NB4 (cell line): Measurements from ENCODE around the gene SERAC1.

ENCODE experiments used
- DNase-seq: peaks from one replicate; pipeline ENCODE4 v3.0.0; 2010; ENCODE audit warnings: low read depth
- H3K4me3 ChIP-seq: one replicate; pipeline ENCODE4 v1.5.1; 2011; ENCODE audit warnings: mild to moderate bottlenecking, low read depth, low read length, moderate library complexity
- CTCF ChIP-seq: IDR thresholded peaks from one replicate; pipeline ENCODE4 v1.5.1; 2012; ENCODE audit warnings: low read depth, low read length
- MYC ChIP-seq: IDR thresholded peaks from 2 replicates; pipeline ENCODE4 v1.6.1; 2011; ENCODE audit warnings: low read depth, low read length
- POLR2A ChIP-seq: IDR thresholded peaks from 2 replicates; pipeline ENCODE4 v1.6.1; 2011; ENCODE audit warnings: mild to moderate bottlenecking; ENCODE audit not compliant: insufficient read length; ENCODE audit errors: extremely low read depth
- TF ChIP-seq, protein P1 (sequence below): IDR thresholded peaks from 2 replicates; pipeline ENCODE4 v1.6.1; 2011; ENCODE audit warnings: low read depth, low read length

Gene SERAC1

DNA sequence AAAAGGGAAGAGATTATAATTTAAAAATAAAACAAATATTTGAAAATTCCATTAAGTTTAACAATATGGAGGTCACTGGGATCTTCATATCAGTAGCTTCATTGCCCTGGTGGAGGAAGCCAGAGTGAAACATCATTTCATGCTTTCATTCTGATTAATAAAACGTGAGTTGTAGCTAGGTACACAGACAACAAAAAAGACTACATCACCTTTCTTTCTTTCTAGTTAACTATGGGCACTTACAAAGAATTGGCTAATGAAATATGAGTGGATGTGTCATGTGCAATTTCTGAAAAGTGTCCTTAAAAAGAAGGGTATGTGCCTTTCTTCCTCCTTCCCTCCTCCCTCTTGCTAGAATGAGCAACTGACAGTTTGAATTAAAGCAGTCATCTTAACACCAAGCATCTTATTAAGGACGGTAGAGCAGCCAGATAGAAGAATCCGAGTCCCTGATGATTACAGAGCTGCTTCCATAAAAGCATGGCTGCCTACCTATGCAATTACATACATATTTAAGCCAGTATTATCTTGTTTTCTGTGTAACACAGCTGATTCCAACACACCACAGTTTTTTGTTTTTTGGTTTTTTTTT, 3.4 kb downstream of the SERAC1 start:
- TF ChIP-seq, protein P1, sequence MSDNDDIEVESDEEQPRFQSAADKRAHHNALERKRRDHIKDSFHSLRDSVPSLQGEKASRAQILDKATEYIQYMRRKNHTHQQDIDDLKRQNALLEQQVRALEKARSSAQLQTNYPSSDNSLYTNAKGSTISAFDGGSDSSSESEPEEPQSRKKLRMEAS: no peak
- no peak for TF ChIP-seq CTCF
- no peak for TF ChIP-seq MYC
- no peak for TF ChIP-seq POLR2A
- no peak for DNase-seq
- H3K4me3 ChIP-seq: no peak overlapping the region

GRCh38 chr6:158161566-158162254, 6.4 kb downstream of the SERAC1 start:
- TF ChIP-seq MYC: no peak
- TF ChIP-seq CTCF: no peak
- TF ChIP-seq, protein P1: peak; percentile 30
- no peak overlapping the region for H3K4me3 ChIP-seq

DNA sequence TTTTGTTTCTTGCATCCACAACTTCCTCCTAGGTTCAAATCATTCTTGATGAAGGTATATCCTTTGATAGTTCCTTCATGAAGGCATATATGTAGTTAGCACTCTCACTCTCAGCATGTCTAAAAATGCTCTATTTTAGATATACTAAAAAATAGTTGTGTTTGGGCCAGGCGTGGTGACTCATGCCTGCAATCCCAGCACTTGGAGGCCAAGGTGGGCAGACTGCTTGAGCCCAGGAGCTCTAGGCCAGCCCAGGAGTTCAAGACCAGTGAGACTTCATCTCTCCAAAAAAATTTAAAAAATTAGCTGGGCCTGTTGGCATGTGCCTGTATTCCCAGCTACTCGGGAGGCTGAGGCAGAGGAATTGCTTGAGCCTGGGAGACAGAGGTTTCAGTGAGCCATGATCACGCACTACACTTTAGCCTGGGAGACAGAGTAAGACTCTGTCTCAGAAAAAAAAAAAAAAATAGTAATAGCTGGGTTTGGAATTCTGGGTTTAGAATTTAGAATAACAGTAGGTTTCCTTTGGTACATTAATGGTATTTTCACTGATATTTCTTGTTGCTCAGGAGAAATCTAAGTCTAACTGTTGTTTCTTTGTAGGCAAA, 7.0 kb downstream of the SERAC1 start:
- TF ChIP-seq POLR2A (no peak), MYC (no peak), CTCF (no peak)
- TF ChIP-seq, protein P1: no peak
- H3K4me3 ChIP-seq: no peak overlapping the region
- DNase-seq: no peak

More at GRCh38 chr6:158161566-158162254, 6.4 kb downstream of the SERAC1 start:
- DNase-seq: peak; percentile 44

DNA sequence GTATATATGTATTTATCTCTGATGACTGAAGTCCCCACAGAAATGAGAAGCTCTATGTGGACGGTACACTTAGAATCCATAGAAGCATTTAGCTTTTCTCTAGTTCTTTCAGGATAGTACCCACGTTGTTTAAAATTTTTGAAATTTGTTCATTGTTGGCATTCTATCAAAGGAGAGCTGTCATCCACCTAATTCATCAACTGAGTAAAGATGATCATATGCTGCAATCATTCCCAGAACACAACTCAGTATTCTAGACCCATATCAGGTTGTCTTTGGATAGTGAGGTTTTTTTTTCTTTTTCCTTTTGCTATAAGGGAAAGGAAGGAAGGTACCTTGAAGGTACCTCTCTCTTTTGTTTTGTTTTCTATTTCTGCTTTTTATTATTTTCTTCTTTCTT, 9.3 kb downstream of the SERAC1 start:
- no peak for TF ChIP-seq MYC
- TF ChIP-seq POLR2A: no peak
- no peak for TF ChIP-seq CTCF
- no peak overlapping the region for H3K4me3 ChIP-seq
- no peak for DNase-seq

GRCh38 chr6:158158123-158158522, 9.9 kb downstream of the SERAC1 start:
- H3K4me3 ChIP-seq: no peak overlapping the region
- peak; percentile 75 for DNase-seq
- TF ChIP-seq POLR2A: no peak
- TF ChIP-seq MYC: no peak
- no peak for TF ChIP-seq CTCF
- TF ChIP-seq, protein P1: no peak
